RWPE2 (cell line): ENCODE measurements around the gene LDB2.

Experiments
- ATAC-seq: fragments of 200-7000 bp; cut with Tn5 transposase; 3 replicates; pipeline ENCODE4 v1.9.1; 2021; ENCODE audit warnings: low read depth
- DNase-seq: peaks from one replicate; pipeline ENCODE4 v3.0.0-alpha.2; 2020; ENCODE audit warnings: low spot score
- H3K27ac ChIP-seq: fragments of 450-650 bp; 2 replicates; pipeline ENCODE4 v1.5.1; 2017; ENCODE audit warnings: mild to moderate bottlenecking; ENCODE audit not compliant: poor library complexity, severe bottlenecking
- H3K27me3 ChIP-seq: fragments of 250-450 bp; sonication (Bioruptor Pico); 2 replicates; pipeline ENCODE4 v1.5.1; 2021; ENCODE audit warnings: mild to moderate bottlenecking, moderate library complexity; ENCODE audit not compliant: insufficient read depth, poor library complexity, severe bottlenecking
- H3K36me3 ChIP-seq: fragments of 250-450 bp; sonication (Bioruptor Pico); 2 replicates; pipeline ENCODE4 v1.5.1; 2020; ENCODE audit warnings: low read depth, mild to moderate bottlenecking, moderate library complexity
- H3K4me1 ChIP-seq: fragments of 250-450 bp; sonication (Bioruptor Pico); 2 replicates; pipeline ENCODE4 v1.5.1; 2021; ENCODE audit warnings: mild to moderate bottlenecking, moderate library complexity; ENCODE audit not compliant: insufficient read depth, poor library complexity, severe bottlenecking
- H3K4me3 ChIP-seq: fragments of 250-450 bp; sonication (Bioruptor Pico); 2 replicates; pipeline ENCODE4 v1.5.1; 2021; ENCODE audit warnings: mild to moderate bottlenecking, moderate library complexity; ENCODE audit not compliant: severe bottlenecking
- H3K9me3 ChIP-seq: fragments of 250-450 bp; sonication (Bioruptor Pico); 2 replicates; pipeline ENCODE4 v1.5.1; 2021; ENCODE audit warnings: mild to moderate bottlenecking, moderate library complexity; ENCODE audit not compliant: severe bottlenecking
- CTCF ChIP-seq: fragments of 450-650 bp; IDR thresholded peaks from one replicate; pipeline ENCODE4 v1.5.1; 2017; ENCODE audit warnings: mild to moderate bottlenecking, moderate library complexity; ENCODE audit not compliant: poor library complexity, severe bottlenecking

The LDB2 gene

GRCh38 chr4:16579866-16580265 is 318.6 kb downstream of the LDB2 start:
- Histone ChIP-seq H3K36me3 (no peaks in the 10 kb centered on the region), H3K27me3 (peaks cover 12% of the 10 kb centered on the region), H3K27ac (no peak overlapping the region), H3K4me1 (no peaks in the 10 kb centered on the region), H3K9me3 (no peaks in the 10 kb centered on the region), H3K4me3 (no peak overlapping the region)
- no peak for TF ChIP-seq CTCF
- ATAC-seq (no peak), DNase-seq (no peak)

GRCh38 chr4:16577177-16577576 is 321.3 kb downstream of the LDB2 start:
- Histone ChIP-seq H3K4me3 (no peak overlapping the region), H3K27ac (no peak overlapping the region), H3K9me3 (no peaks in the 10 kb centered on the region), H3K4me1 (no peaks in the 10 kb centered on the region), H3K36me3 (no peaks in the 10 kb centered on the region), H3K27me3 (peaks cover 17% of the 10 kb centered on the region)
- ATAC-seq, result no peak
- DNase-seq, result no peak
- TF ChIP-seq CTCF, result no peak

GRCh38 chr4:16574981-16575380 is 323.5 kb downstream of the LDB2 start:
- no peaks in the 10 kb centered on the region for H3K36me3 ChIP-seq
- H3K4me3 ChIP-seq, result no peak overlapping the region
- no peaks in the 10 kb centered on the region for H3K4me1 ChIP-seq
- no peak overlapping the region for H3K27ac ChIP-seq
- no peaks in the 10 kb centered on the region for H3K9me3 ChIP-seq
- no peak for DNase-seq
- no peak for ATAC-seq
- no peak for TF ChIP-seq CTCF
- H3K27me3 ChIP-seq, result peaks cover 17% of the 10 kb centered on the region

GRCh38 chr4:16573739-16574138 is 324.7 kb downstream of the LDB2 start:
- no peak overlapping the region for H3K4me3 ChIP-seq
- no peaks in the 10 kb centered on the region for H3K9me3 ChIP-seq
- no peak for TF ChIP-seq CTCF
- no peaks in the 10 kb centered on the region for H3K36me3 ChIP-seq
- no peaks in the 10 kb centered on the region for H3K4me1 ChIP-seq
- ATAC-seq (no peak), DNase-seq (no peak)
- H3K27ac ChIP-seq, result no peak overlapping the region
- peaks cover 17% of the 10 kb centered on the region for H3K27me3 ChIP-seq

- no peak for DNase-seq
- H3K27ac ChIP-seq, result no peak overlapping the region
- no peak overlapping the region for H3K4me3 ChIP-seq
- no peaks in the 10 kb centered on the region for H3K36me3 ChIP-seq
- no peaks in the 10 kb centered on the region for H3K4me1 ChIP-seq
- no peak for TF ChIP-seq CTCF
- no peaks in the 10 kb centered on the region for H3K9me3 ChIP-seq
- H3K27me3 ChIP-seq, result peaks cover 13% of the 10 kb centered on the region
- ATAC-seq, result peak; percentile 46; the same call in 1 of the 3 replicates
Measured at GRCh38 chr4:16573206-16573605, 325.2 kb downstream of the LDB2 start.
